HG03175 (cell line): Measurements from ENCODE around the gene CORO6.
"Not testable (repeated sequence)": the region's sequence is repeated elsewhere in the genome, so short reads cannot be mapped to it uniquely, and the experiment has no call there.

Source experiments
- ATAC-seq: cut with Tn5 transposase; IDR thresholded peaks from one replicate; pipeline ENCODE4 v1.9.1; 2021; ENCODE audit warnings: mild to moderate bottlenecking, moderate library complexity; ENCODE audit not compliant: unreplicated experiment

Gene CORO6

GRCh38 chr17:29622337-29623282 lies at the start of gene CORO6:
TSS of gene CORO6 (minus strand) at chr17:29622912. CDS start at chr17:29621421, 1,491 bp downstream.
- ATAC-seq: peak; percentile 70

DNA sequence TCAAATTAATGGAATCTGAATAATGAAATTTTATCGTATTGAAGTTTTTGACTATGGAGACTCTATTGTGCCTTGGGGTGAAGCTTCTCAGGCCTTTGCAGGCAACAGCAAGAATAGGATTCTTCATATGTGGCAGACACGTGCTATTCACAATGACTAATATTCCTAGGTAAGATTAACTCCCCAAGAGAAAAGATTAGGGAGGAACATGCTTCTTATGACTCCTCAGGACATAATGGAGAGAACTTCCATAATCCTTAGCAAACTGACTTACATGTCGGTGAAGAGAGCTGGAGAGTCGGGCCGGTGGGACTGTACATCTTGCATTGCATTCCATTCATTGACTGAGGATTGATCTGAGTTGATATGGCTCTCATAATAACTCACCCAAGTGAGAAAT lies 48.9 kb upstream of the CORO6 start:
- no peak for ATAC-seq

GRCh38 chr17:29669266-29669665 lies 46.6 kb upstream of the CORO6 start:
- ATAC-seq: no peak

DNA sequence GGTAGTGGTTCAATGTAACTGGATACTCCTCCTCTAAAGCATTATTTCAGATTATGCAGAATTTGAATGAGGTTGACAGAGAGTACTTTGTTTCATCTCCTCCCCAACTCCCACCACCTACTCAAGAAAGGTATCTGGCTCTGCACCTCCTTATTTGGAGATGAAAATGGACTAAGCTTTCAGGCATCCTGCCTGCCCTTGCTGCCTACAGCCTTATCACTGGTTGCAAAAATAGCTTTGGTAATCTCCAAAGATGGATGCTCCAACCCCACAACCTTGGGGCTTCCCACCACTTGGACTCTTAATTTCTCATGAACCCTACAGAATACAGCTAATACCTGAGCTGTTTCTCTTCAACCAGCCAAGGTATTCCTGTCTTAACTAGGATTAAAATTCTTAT lies 45.3 kb upstream of the CORO6 start:
- no peak for ATAC-seq

DNA sequence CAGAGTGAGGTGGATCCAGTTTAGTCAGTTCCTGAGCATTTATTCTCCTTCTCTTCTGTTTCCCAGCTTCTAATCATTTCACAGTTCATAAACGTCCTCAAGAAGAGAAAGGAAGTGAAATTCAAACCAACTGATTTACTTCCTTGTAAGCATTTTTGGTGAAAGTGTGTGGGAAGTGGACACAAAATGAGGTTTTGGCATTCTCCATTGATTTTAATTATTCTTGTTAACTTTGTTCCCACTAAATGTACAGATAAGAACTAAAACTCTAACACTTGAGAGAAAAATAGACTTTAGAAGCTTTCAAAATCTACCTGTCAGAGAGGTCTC lies 42.7 kb upstream of the CORO6 start:
- no peak for ATAC-seq

GRCh38 chr17:29664743-29665480 lies 42.2 kb upstream of the CORO6 start:
- no peak for ATAC-seq

- no peak for ATAC-seq
Measured at GRCh38 chr17:29663155-29663554, 40.4 kb upstream of the CORO6 start.

DNA sequence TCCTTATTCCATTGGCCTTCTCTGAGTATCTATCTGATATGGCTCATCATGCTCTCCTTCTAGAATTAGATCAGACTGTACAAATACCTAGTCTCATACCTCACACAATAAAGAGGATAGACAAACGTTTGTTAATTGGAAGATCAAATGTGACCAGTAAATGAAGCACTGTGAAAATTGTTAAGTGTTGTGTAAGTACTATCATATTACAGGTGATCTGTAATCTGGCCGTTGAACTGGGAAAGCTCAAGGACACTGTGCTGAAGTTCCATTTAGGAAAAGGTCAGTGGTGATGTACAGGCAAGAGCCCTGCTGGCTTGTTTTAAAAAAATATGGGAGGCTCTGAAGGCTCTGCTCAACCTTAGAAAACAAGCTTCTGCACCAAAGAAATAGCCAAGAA lies 38.5 kb upstream of the CORO6 start:
- no peak for ATAC-seq

DNA sequence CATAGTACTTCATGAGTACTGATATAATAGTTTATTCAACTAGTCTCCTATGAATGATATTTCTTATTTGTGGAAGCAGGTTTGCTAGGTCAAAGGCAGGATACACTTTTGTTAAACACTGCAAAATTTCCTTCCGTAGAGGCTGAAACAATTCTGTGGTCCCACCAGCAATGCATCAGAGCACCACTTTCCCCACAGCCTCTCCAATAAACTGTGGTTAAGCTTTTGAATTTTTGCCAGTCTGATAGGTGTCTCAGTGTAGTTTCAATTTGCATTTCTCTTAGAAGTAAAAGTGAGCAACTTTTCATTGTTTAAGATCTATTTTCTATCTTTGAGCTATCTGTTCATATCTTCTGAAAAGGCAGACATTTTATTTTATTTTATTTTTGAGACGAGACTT lies 36.4 kb upstream of the CORO6 start:
- no peak for ATAC-seq

DNA sequence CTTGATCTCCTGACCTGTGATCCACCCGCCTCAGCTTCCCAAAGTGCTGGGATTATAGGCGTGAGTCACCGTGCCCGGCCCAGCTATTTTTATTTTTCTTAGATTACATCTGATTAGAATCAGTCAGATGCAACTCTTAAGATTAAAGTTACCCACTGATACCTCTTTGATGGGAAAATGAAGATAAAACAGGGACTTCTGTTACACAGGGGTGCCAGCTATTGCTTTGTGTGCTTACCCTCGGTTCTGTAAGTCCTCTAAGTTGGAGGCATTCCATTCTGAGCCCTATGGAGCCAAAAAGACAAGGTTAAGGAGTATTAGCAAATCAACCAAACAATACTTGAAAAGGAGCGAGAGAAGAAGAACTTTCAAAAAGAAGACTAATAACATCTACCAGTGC lies 32.6 kb upstream of the CORO6 start:
- no peak for ATAC-seq

DNA sequence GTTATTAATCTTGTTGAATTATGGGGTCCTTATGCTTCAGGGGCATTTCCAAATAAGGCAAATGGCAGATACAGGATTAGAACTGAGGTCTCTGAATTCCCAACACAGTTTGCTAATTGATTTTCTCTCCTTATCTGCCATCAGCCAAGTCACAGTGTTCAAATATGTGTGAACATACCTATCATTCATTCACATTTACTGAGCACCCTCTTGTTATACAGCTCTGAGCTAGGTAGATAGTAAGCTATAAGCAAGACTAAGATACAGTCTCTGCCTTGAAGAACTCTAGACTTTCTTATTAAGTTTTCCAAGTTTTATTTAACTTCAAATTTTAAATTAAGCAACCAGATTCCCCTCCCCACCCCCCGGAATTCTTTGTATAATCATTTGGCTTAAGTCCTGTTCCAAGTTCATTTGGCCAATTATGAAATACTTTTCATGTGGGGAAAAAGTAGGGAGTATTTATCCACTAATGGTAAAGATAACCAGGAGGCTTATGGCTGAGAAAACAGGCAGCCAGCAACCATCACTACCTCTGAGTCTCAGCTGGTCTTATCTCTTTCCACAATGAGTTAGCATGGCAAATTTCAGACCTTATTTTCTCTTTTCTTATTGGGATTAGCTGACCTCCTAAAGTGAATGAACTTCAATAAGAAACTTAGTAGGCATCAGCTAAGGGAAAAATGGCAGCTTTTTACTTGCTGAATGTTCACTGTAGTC lies 31.4 kb upstream of the CORO6 start:
- ATAC-seq: no peak

DNA sequence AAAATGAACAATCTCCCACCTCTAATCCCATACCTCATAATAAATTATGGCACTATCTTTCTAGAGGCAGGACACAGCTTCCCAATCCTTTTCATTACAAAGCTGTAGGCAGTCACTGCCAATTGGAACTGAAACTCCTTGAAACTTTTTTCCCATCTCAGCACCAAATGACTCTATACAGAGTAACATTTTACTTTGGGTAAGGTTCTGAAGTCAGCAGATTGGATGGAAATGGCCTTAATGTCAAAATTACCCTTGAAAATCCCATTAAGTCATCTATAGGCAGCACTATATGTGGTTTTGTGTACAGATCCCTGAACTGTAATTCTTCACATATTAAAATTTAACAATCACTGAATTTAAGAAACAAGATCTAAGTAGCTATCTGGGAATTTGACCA lies 30.3 kb upstream of the CORO6 start:
- no peak for ATAC-seq

GRCh38 chr17:29651913-29652312 lies 29.2 kb upstream of the CORO6 start:
- ATAC-seq: not testable (repeated sequence)

DNA sequence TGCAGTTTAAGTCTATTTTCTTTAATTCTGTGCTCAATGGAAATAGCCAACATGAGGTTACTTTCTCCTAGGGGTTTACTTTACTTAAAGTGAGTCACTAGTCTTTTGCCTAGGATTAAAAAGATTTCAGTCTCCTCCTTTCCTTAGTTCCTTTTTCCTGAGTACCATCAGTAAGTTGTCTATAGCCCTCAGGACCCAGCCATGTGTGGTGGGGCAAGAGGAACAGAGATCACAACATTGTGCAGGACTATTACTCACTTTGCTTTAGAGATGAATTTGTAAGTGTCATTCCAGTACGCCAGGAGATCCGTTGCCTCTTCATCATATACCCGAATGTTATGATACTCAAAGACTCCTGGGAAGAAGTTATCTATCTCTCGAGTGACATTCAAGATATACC lies 27.7 kb upstream of the CORO6 start:
- ATAC-seq: no peak

DNA sequence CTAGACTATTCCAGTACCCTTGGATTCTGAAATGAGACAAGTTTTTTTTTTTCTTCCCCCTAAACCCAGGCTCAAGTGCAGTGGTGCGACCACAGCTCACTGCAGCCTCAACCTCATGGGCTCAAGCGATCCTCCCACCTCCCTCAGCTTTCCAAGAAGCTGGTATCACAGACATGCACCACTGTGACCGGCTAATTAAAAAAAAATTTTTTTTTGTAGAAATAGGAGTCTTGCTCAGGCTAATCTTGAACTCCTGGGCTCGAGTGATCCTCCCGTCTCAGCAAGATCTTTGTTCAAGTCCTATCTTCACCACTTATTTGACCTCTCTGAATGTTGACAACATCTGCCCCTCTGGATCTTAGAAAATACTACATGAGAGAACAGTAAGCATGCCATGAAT lies 26.6 kb upstream of the CORO6 start:
- no peak for ATAC-seq

GRCh38 chr17:29648005-29648404 lies 25.3 kb upstream of the CORO6 start:
- no peak for ATAC-seq

DNA sequence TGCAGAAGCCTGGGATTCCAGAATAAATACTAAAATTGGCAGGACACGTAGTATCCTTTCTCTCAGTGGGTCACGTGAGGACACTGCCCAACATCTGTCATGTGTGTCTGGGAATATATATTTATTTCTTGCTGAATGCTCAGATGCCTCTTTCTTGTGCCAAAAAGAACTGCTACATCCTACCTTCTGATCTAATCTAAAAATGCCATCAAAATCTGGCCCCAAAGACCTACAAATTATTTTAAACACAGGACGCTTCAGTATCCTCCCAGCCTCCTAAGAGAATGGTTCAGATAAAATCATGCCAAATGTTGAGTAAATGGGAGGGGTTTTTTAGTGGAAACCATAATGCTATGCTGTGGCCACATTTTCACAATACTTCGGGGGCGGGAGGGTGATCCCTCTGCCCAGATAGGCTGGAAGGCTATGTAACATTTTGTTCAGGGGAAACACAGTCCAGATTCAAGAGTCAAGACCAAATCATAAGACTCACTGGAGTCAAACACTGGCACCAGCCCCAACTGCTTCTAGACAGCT lies 22.9 kb upstream of the CORO6 start:
- no peak for ATAC-seq

DNA sequence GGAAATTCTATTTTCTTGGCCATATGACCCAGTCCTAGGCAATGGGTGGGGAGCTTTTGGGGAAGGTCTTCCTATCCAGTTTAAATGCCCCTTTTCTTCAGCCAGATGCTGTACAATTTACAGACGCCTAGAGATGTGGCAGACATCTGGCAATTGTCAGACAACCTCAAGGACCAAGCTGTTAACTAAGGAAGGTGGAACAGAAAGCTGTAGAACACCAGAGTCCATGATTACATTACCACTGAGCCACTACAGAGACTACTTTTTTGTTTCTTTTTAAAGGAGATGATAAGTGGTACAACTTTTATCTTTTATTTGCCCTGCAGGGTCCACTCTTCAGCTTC lies 21.1 kb upstream of the CORO6 start:
- no peak for ATAC-seq

DNA sequence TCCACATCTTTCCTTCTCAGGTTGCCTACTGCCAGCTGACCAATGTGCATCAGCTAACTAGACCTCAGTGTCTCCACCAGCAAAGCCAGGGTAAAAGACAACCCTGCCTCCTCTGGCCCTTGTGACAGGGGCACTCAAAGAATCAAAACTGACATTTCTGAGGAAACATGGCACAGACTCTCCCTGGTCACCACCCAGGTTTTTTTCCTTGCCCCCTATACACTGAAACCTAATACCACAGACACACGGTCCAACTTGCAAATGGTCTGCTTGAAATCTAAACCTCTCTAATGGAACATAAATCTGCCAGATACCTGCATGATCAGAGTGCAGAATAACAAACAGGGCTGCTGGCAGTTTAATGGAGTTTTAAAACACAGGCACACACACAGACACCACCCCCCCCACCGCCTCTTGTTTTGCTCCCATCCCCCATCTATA lies 19.5 kb upstream of the CORO6 start:
- no peak for ATAC-seq

- no peak for ATAC-seq
Measured at GRCh38 chr17:29640981-29641642, 18.4 kb upstream of the CORO6 start.

DNA sequence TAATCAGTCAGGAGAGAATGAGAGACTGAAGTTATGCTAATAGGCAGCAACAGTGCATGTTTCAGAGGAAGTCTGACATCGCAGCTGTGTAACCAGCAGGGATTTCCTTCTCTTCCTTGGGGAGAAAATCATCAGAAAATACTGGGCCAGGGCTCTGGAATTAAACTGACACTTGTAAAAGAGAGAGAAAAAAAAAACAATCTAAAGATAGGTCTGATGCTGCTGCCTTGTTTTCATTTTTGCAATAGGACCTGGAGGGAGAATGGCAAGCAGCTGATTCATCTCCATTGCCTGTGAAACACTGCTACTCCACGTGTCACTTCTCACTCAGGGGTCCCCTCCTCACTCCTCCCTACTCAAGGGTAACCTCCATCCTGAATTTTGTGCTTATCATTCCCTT lies 17.7 kb upstream of the CORO6 start:
- no peak for ATAC-seq
